ENCODE results near the gene ZMAT5.

GRCh38 chr22:29727131-29727523, 39.7 kb downstream of the ZMAT5 start:
- no peak for TF ChIP-seq POLR2A (IDR thresholded peaks at IDR 0.05; ENCODE audit: low read depth, low read length)
- TF ChIP-seq POLR2AphosphoS5 (IDR thresholded peaks at IDR 0.05; ENCODE audit: low read depth, low read length): no peak
- no peak for TF ChIP-seq PAX5 (IDR thresholded peaks at IDR 0.05; ENCODE audit: insufficient read depth, low read length, severe bottlenecking)
- TF ChIP-seq TAF1 (IDR thresholded peaks at IDR 0.05; ENCODE audit: low read depth, low read length): no peak
